GM12891 (cell line): ENCODE results near the gene MSMO1.

Experiments
- PAX5 ChIP-seq: IDR thresholded peaks from 2 replicates; pipeline ENCODE4 v1.6.1; 2011; ENCODE audit warnings: low read length, moderate library complexity, mild to moderate bottlenecking; ENCODE audit not compliant: insufficient read depth, severe bottlenecking
- POLR2A ChIP-seq: IDR thresholded peaks from 2 replicates; pipeline ENCODE4 v1.6.1; 2011; ENCODE audit warnings: low read depth, low read length, control low read depth
- POLR2AphosphoS5 ChIP-seq: IDR thresholded peaks from 2 replicates; pipeline ENCODE4 v1.6.1; 2011; ENCODE audit warnings: low read depth, low read length, control low read depth
- SPI1 ChIP-seq: IDR thresholded peaks from 2 replicates; pipeline ENCODE4 v1.6.1; 2011; ENCODE audit warnings: low read depth, low read length, control low read depth
- TAF1 ChIP-seq: IDR thresholded peaks from 2 replicates; pipeline ENCODE4 v1.6.1; 2011; ENCODE audit warnings: low read depth, low read length, control low read depth

DNA sequence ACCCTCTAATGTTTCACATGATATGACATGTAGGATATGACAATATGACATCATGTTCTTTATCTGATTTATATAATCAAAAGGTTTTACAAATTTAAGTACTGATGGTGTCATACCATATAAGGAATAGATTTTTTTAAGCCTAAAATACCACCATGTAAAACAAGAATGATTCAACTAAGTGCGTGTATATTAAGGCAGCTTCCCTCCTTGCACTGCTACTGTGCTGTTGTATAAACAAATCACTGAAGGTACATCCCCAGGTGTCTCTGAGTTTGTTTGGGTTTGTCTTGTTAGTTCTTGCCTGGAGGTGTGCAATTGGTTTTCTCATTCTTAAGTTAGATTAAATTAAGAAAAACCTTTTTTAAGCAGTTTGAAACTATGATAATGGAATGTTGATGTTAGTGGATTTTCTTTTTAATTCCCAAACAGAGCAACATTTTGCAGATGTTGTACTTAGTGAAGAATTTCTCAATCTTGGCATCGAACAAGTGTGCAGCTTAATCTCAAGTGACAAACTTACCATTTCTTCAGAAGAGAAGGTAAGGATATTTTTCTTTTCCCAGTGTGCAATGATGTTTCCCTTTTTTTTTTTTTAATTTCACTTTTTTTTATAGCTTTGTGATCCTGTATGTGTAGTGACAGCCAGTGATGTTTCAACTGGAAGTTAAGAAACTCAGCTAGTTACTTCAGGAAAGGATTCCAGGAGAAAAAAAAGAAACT is 33.4 kb upstream of the MSMO1 start:
- TF ChIP-seq POLR2AphosphoS5 (no peak), POLR2A (no peak), TAF1 (no peak), SPI1 (no peak), PAX5 (no peak)
